LoVo (cell line): ENCODE measurements around the gene HEG1.
"Not testable (repeated sequence)": the region's sequence is repeated elsewhere in the genome, so short reads cannot be mapped to it uniquely, and the experiment has no call there.

ENCODE experiments used
- DNase-seq: peaks from one replicate; pipeline ENCODE4 v3.0.0-alpha.2; 2016; ENCODE audit warnings: low spot score

The HEG1 gene

GRCh38 chr3:125055913-125056745 lies at the start of gene HEG1:
Gene HEG1, minus strand, starts transcription at chr3:125055997. Its CDS starts 107 bp downstream, at chr3:125055890.
- DNase-seq: peak; percentile 70

- no peak for DNase-seq
These were observed 49.3 kb upstream of the HEG1 start for GRCh38 chr3:125105116-125105515.

- DNase-seq: no peak
These were observed 48.8 kb upstream of the HEG1 start for GRCh38 chr3:125104639-125105038.

- no peak for DNase-seq
These were observed 47.6 kb upstream of the HEG1 start for GRCh38 chr3:125103406-125103805.

- DNase-seq: no peak
These were observed 46.7 kb upstream of the HEG1 start for GRCh38 chr3:125102470-125102869.

- DNase-seq: no peak
These were observed 43.0 kb upstream of the HEG1 start for GRCh38 chr3:125098611-125099291.

- DNase-seq: no peak
These were observed 34.9 kb upstream of the HEG1 start for GRCh38 chr3:125090649-125091048.

- DNase-seq: no peak
These were observed 32.1 kb upstream of the HEG1 start for GRCh38 chr3:125087768-125088391.

- no peak for DNase-seq
These were observed 29.4 kb upstream of the HEG1 start for GRCh38 chr3:125085166-125085565.

- no peak for DNase-seq
These were observed 28.0 kb upstream of the HEG1 start for GRCh38 chr3:125083776-125084175.

GRCh38 chr3:125082339-125082738 lies 26.5 kb upstream of the HEG1 start:
- DNase-seq: not testable (repeated sequence)

GRCh38 chr3:125080077-125080476 lies 24.3 kb upstream of the HEG1 start:
- DNase-seq: no peak

GRCh38 chr3:125079675-125080045 lies 23.9 kb upstream of the HEG1 start:
- DNase-seq: no peak

- no peak for DNase-seq
These were observed 23.3 kb upstream of the HEG1 start for GRCh38 chr3:125078951-125079674.

- DNase-seq: no peak
These were observed 22.1 kb upstream of the HEG1 start for GRCh38 chr3:125077864-125078263.

- DNase-seq: no peak
These were observed 20.7 kb upstream of the HEG1 start for GRCh38 chr3:125076464-125076863.

- no peak for DNase-seq
These were observed 19.9 kb upstream of the HEG1 start for GRCh38 chr3:125075738-125076137.

GRCh38 chr3:125073390-125073905 lies 17.7 kb upstream of the HEG1 start:
- no peak for DNase-seq

GRCh38 chr3:125072749-125073389 lies 17.1 kb upstream of the HEG1 start:
- no peak for DNase-seq

- DNase-seq: no peak
These were observed 16.5 kb upstream of the HEG1 start for GRCh38 chr3:125072301-125072700.

- DNase-seq: no peak
These were observed 14.4 kb upstream of the HEG1 start for GRCh38 chr3:125069968-125070745.
